ENCODE results near the gene SSH3.

SSH3 gene

DNA sequence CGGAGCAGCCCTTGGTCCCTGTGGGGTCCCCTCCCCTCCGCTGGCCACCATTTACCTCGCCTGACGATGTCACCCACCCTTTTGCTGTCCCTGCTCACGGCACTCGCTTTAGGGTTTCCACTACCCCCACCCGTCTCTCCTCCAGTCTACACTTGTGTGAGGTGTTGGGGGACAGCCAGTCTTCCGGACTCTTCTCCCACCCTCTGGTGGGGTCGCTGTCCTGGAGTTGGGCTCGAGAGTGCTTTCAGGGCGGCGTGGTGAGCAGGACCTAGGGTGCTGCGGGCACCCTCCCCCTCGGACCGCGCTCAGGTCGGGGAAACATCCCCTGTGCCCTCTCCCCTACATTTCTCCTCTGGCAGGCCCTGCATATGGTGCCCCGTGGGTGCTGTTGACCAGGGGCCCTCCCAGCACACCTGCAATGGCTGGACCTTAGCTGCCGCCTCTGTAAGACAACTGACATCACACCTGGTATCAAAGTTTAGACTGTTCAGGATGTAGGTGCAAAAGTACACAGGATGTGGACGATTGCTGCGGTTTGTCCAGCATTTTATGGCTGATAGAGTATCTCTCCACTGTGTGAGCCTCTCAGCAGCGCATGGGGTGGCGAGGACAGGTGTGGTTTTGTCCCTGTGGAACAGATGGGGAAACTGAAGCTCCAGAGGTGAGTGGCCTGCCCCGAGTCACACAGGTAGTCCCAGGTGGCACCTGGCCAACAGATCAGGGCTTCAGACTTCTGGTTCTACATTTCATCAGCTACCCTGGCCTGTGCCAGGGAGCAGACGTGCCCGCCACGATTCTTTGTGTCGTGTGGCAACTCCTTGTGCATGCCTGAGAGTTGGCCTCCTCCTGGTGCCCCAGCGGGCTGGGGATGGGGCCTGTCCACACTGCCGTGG is 35.9 kb upstream of the SSH3 start:
- Histone ChIP-seq H3K56ac (ENCODE audit: low read length) (peak overlapping the region; percentile 96), H3K4me3 (ENCODE audit: low read length) (peak overlapping the region; percentile 66), H2BK120ac (ENCODE audit: low read depth, low read length) (peak overlapping the region; percentile 6), H3K27me3 (ENCODE audit: insufficient read depth, low read length, poor library complexity) (no peaks in the 10 kb centered on the region), H3K4me1 (ENCODE audit: control insufficient read depth, low read depth, low read length) (peaks cover 27% of the 10 kb centered on the region), H3K9ac (ENCODE audit: low read length) (peak overlapping the region; percentile 91), H2BK15ac (replicated peaks; ENCODE audit: low read depth) (no peak overlapping the region), H2BK5ac (ENCODE audit: low read length) (no peak overlapping the region), H3K27ac (ENCODE audit: low read depth, low read length) (no peak overlapping the region), H2AK5ac (ENCODE audit: low read length) (peak overlapping the region; percentile 85), H3K18ac (ENCODE audit: low read length) (peak overlapping the region; percentile 85), H3K79me2 (ENCODE audit: control insufficient read depth, insufficient read depth, low read length) (peaks cover 47% of the 10 kb centered on the region), H3K23ac (ENCODE audit: low read length) (peak overlapping the region; percentile 100), H3K4ac (ENCODE audit: low read depth, low read length) (peak overlapping the region; percentile 96), H3K36me3 (ENCODE audit: control insufficient read depth, insufficient read depth, low read length) (peaks cover 3% of the 10 kb centered on the region), H4K5ac (ENCODE audit: low read length) (no peak overlapping the region), H3K79me1 (ENCODE audit: low read length) (peaks cover 42% of the 10 kb centered on the region), H4K8ac (ENCODE audit: low read depth, low read length) (no peak overlapping the region), H3K4me2 (ENCODE audit: low read length) (peak overlapping the region; percentile 94)
- no CpG with 5 or more reads among the region's 30 CpGs for WGBS (ENCODE audit: extremely low coverage, insufficient coverage, low lambda C conversion rate)
- no peak for DNase-seq

DNA sequence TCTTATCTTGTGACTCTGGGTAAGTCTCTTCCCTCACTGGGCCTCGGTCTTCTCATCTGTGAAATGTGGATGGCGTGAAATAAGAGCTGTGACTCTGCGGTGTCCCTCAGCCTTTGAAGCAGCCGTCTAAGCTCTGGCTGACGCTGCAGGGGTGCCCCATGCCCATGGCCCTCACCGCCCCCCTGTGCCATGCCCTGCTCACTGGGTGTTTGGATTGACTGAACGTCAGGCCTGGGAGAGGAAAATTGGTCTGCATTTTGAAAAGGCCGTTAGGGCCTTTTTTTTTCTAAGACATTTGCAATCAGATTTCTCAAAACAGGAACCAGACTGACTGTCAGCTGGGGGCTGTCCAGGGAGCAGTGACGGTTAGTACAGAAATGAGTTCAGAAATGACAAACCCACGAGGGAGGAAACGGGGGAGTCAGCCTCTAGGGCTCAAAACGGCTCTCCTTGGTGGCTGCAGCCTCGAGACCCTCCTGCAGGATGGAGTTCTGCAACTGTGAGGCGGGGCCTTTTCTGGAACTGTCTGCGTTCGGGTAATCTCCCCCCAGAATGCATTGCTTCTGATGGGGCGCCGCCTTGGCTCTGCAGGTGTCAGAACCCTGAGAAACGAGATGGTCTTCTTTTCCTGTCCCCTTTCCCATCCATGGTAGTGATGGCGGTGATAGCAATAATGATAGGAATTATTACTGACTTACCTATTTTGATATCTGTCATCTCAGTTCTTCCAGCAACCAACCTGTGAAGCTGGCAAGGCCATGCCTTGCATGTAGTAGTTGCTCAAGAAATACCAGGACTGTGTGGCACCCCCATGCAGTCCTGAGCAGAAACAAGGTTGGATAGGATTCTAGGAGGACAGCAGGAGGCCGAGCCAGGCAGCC is 35.0 kb upstream of the SSH3 start:
- no peak overlapping the region for H2BK120ac ChIP-seq (ENCODE audit: low read depth, low read length)
- H3K36me3 ChIP-seq (ENCODE audit: control insufficient read depth, insufficient read depth, low read length), result peaks cover 3% of the 10 kb centered on the region
- H3K18ac ChIP-seq (ENCODE audit: low read length), result no peak overlapping the region
- no peak overlapping the region for H4K5ac ChIP-seq (ENCODE audit: low read length)
- no peak overlapping the region for H2BK5ac ChIP-seq (ENCODE audit: low read length)
- peak overlapping the region; percentile 45 for H3K23ac ChIP-seq (ENCODE audit: low read length)
- peak overlapping the region; percentile 42 for H3K56ac ChIP-seq (ENCODE audit: low read length)
- no peak for DNase-seq
- peaks cover 23% of the 10 kb centered on the region for H3K4me1 ChIP-seq (ENCODE audit: control insufficient read depth, low read depth, low read length)
- H3K9ac ChIP-seq (ENCODE audit: low read length), result peak overlapping the region; percentile 91
- no peak overlapping the region for H3K4ac ChIP-seq (ENCODE audit: low read depth, low read length)
- peaks cover 50% of the 10 kb centered on the region for H3K79me1 ChIP-seq (ENCODE audit: low read length)
- no peak overlapping the region for H3K4me3 ChIP-seq (ENCODE audit: low read length)
- no peaks in the 10 kb centered on the region for H3K27me3 ChIP-seq (ENCODE audit: insufficient read depth, low read length, poor library complexity)
- no peak overlapping the region for H4K8ac ChIP-seq (ENCODE audit: low read depth, low read length)
- H3K79me2 ChIP-seq (ENCODE audit: control insufficient read depth, insufficient read depth, low read length), result peaks cover 55% of the 10 kb centered on the region
- H3K27ac ChIP-seq (ENCODE audit: low read depth, low read length), result no peak overlapping the region
- no peak overlapping the region for H2AK5ac ChIP-seq (ENCODE audit: low read length)
- H2BK15ac ChIP-seq (replicated peaks; ENCODE audit: low read depth), result no peak overlapping the region
- no CpG with 5 or more reads among the region's 21 CpGs for WGBS (ENCODE audit: extremely low coverage, insufficient coverage, low lambda C conversion rate)
- no peak overlapping the region for H3K4me2 ChIP-seq (ENCODE audit: low read length)

GRCh38 chr11:67268962-67269268 is 34.4 kb upstream of the SSH3 start:
- DNase-seq, result no peak
- Histone ChIP-seq H3K56ac (ENCODE audit: low read length) (peak overlapping the region; percentile 25), H2BK15ac (replicated peaks; ENCODE audit: low read depth) (no peak overlapping the region), H3K4ac (ENCODE audit: low read depth, low read length) (no peak overlapping the region), H3K9ac (ENCODE audit: low read length) (no peak overlapping the region), H3K79me2 (ENCODE audit: control insufficient read depth, insufficient read depth, low read length) (peaks cover 59% of the 10 kb centered on the region), H3K79me1 (ENCODE audit: low read length) (peaks cover 52% of the 10 kb centered on the region), H4K8ac (ENCODE audit: low read depth, low read length) (no peak overlapping the region), H3K4me3 (ENCODE audit: low read length) (no peak overlapping the region), H3K4me2 (ENCODE audit: low read length) (no peak overlapping the region), H3K23ac (ENCODE audit: low read length) (no peak overlapping the region), H3K36me3 (ENCODE audit: control insufficient read depth, insufficient read depth, low read length) (peaks cover 3% of the 10 kb centered on the region), H2AK5ac (ENCODE audit: low read length) (no peak overlapping the region), H3K27ac (ENCODE audit: low read depth, low read length) (no peak overlapping the region), H4K5ac (ENCODE audit: low read length) (no peak overlapping the region), H3K27me3 (ENCODE audit: insufficient read depth, low read length, poor library complexity) (no peaks in the 10 kb centered on the region), H2BK5ac (ENCODE audit: low read length) (no peak overlapping the region), H3K4me1 (ENCODE audit: control insufficient read depth, low read depth, low read length) (peaks cover 23% of the 10 kb centered on the region), H2BK120ac (ENCODE audit: low read depth, low read length) (no peak overlapping the region), H3K18ac (ENCODE audit: low read length) (no peak overlapping the region)
- WGBS (ENCODE audit: extremely low coverage, insufficient coverage, low lambda C conversion rate), result no CpG with 5 or more reads among the region's 13 CpGs

GRCh38 chr11:67269401-67270255 is 33.7 kb upstream of the SSH3 start:
- Histone ChIP-seq H2BK5ac (ENCODE audit: low read length) (peak overlapping the region; percentile 46), H4K5ac (ENCODE audit: low read length) (no peak overlapping the region), H2BK15ac (replicated peaks; ENCODE audit: low read depth) (no peak overlapping the region), H3K4me1 (ENCODE audit: control insufficient read depth, low read depth, low read length) (peaks cover 23% of the 10 kb centered on the region), H3K4ac (ENCODE audit: low read depth, low read length) (no peak overlapping the region), H3K9ac (ENCODE audit: low read length) (peak overlapping the region; percentile 70), H2AK5ac (ENCODE audit: low read length) (peak overlapping the region; percentile 57), H3K36me3 (ENCODE audit: control insufficient read depth, insufficient read depth, low read length) (peaks cover 3% of the 10 kb centered on the region), H3K79me1 (ENCODE audit: low read length) (peaks cover 53% of the 10 kb centered on the region), H4K8ac (ENCODE audit: low read depth, low read length) (no peak overlapping the region), H3K79me2 (ENCODE audit: control insufficient read depth, insufficient read depth, low read length) (peaks cover 62% of the 10 kb centered on the region), H2BK120ac (ENCODE audit: low read depth, low read length) (no peak overlapping the region), H3K27me3 (ENCODE audit: insufficient read depth, low read length, poor library complexity) (no peaks in the 10 kb centered on the region), H3K56ac (ENCODE audit: low read length) (peak overlapping the region; percentile 87), H3K4me2 (ENCODE audit: low read length) (peak overlapping the region; percentile 28), H3K4me3 (ENCODE audit: low read length) (no peak overlapping the region), H3K27ac (ENCODE audit: low read depth, low read length) (peak overlapping the region; percentile 78), H3K23ac (ENCODE audit: low read length) (peak overlapping the region; percentile 66), H3K18ac (ENCODE audit: low read length) (peak overlapping the region; percentile 28)
- no peak for DNase-seq
- no CpG with 5 or more reads among the region's 15 CpGs for WGBS (ENCODE audit: extremely low coverage, insufficient coverage, low lambda C conversion rate)

Data from mesendoderm (in vitro differentiated cells).